Neuron (in vitro differentiated cells): ENCODE data around the gene CDH4.

Source experiments
- H2AFZ ChIP-seq: one replicate; pipeline ENCODE4 v1.6.1; 2013; ENCODE audit warnings: low read depth, mild to moderate bottlenecking, inconsistent platforms, low read length, moderate library complexity
- H3K27me3 ChIP-seq: one replicate; pipeline ENCODE4 v1.6.1; 2013; ENCODE audit warnings: low read length; ENCODE audit not compliant: insufficient read depth
- H3K36me3 ChIP-seq: one replicate; pipeline ENCODE4 v1.6.1; 2013; ENCODE audit warnings: low read length; ENCODE audit not compliant: insufficient read depth
- H3K4me1 ChIP-seq: one replicate; pipeline ENCODE4 v1.6.1; 2013; ENCODE audit warnings: low read length; ENCODE audit not compliant: insufficient read depth
- H3K4me3 ChIP-seq: 2 replicates; pipeline ENCODE4 v1.5.1; 2013; ENCODE audit warnings: mild to moderate bottlenecking, low read length, moderate library complexity
- H3K9me3 ChIP-seq: one replicate; pipeline ENCODE4 v1.6.1; 2013; ENCODE audit warnings: low read length

The CDH4 gene

DNA sequence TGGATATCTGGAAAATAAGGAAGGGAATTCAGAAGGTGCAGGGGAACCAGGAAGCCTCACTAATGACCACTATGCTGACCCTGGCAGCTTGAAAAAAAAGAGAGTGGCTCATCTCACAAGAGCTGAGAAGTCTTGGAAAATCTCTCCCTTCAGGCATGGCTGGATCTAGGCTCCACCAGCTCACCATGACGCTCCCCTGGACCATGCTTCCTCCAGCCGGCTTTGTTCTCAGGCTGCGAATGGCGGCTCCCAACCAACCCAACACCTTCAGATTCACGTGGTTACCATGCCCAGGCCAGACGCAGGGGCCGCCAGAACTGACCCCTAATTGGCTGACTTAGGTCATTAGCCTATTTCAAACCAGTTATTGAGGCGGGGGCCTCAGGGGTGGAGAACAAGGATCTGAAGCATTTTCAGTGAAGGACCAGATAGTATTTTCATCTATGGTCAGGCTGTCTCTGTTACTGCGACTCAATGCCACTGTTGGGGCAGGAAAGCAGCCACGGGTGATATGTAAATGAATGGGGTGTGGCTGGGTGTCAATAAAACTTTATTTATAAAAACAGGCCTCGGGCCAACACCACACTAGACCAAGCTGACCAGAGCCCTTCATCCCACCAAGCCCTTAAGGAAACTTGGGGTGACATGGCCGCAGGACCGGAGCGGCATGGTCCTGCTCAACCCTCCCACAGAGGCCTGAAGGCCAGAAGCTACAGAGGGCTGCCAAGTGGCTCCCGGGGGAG is 653.9 kb downstream of the CDH4 start:
- no peak overlapping the region for H2AFZ ChIP-seq
- H3K27me3 ChIP-seq: no peaks in the 10 kb centered on the region
- no peaks in the 10 kb centered on the region for H3K36me3 ChIP-seq
- H3K4me3 ChIP-seq: no peak overlapping the region
- H3K4me1 ChIP-seq: peaks cover 5% of the 10 kb centered on the region
- peaks cover 10% of the 10 kb centered on the region for H3K9me3 ChIP-seq

DNA sequence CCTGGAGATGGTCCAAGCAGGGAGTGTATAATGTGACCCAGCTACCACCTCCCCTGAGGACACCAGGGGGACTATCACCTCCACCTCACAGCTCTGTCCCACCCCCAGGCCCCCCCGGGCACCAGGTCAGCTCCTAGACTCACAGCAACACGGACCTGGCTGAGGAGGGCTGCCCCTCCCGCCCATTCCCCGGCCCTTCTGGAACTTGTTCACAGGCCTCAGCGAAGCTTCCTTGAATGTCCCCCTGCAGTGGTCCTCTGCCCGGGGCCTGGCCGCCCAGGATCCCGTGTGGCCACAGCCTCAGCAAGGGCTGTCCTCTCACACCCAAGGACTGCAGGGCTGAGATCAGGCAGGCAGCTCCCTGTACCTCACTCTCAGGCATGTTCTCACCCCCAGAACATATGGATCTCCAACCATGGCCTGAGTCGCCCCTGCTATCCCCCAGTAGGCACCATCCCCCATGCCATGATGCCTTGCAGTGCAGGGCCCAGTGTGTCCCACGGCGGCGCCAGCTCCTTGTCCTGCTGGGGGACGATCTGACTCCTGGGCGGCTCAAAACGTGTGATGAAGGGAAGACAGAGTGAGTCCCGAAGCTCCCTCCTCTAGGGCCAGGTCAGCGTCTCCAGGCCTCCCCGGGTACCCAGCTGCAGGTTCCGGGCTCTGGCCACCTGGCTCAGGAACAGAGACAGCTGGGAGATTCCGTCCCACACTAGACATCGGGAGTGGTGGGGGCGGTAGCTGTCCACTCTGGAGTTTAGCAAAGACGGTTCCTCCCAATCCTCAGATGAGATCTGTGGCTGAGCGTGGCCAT is 655.2 kb downstream of the CDH4 start:
- H2AFZ ChIP-seq: no peak overlapping the region
- no peaks in the 10 kb centered on the region for H3K36me3 ChIP-seq
- peaks cover 12% of the 10 kb centered on the region for H3K9me3 ChIP-seq
- no peaks in the 10 kb centered on the region for H3K27me3 ChIP-seq
- H3K4me3 ChIP-seq: no peak overlapping the region
- no peaks in the 10 kb centered on the region for H3K4me1 ChIP-seq

DNA sequence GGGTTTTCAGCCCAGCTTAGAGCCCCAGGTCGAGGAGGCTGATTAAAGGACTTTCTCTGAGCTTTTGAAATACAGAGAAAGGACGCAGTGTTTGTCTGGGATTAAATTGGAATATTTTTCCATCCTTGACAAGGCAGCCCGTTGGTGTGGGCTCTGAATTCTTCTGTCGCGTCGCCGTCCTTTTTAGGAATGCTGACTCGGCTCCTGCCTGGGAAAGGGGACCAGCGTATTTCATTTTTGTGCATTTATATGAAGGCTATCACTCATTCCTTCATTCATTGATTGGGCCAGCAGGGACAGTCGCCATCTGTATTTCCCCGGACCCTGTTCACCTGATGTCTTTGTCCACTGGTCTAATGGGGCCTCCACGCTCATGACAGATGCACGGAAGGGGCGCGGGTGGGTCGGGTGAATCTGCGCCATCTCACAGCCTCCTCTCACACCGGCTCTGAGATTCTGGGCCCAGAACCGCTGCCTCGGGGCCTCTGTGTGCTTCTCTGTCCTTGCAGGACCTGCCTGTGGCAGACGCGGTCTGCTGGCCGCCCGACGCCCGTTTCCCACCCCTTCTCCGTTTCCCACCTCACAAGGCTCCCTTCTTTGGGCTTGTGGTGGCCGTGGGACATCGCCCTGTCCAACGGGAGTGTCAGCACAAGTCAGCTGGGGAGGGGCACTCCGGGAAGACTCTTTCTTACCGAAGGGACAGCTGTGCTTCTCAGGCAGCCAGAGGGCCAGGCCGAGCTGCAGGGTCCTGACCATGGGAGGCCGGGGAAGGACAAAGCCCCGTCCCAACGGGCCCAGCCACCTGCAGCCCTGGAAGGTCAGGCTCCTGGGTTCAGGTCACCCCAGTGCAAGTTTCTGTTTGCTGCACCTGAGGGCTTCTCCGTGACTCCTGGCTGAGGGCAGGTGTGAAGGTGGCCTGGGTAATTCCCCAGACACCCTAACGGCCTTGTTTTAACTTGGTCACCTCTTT is 656.3 kb downstream of the CDH4 start:
- Histone ChIP-seq H3K27me3 (no peaks in the 10 kb centered on the region), H2AFZ (no peak overlapping the region), H3K4me1 (no peaks in the 10 kb centered on the region), H3K9me3 (peaks cover 12% of the 10 kb centered on the region), H3K36me3 (no peaks in the 10 kb centered on the region), H3K4me3 (no peak overlapping the region)

DNA sequence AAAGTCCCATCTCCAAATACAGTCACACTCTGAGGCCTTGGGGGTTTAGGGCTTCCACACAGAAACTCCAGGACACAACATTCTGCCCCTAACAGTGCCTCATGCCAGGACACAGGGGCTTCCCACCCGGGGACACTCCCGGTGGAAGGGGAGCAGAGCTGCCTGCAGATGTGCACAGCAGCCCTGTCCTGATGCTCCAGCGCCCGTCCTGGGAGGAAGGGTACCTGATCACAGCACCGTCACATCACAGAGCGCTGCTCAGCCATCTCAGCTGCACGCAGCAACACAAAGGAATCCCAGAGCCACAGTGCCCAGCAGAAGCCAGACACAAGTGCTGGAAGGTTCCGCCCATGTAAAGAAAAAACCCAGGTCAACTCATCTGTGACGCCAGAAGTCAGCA is 657.0 kb downstream of the CDH4 start:
- Histone ChIP-seq H2AFZ (no peak overlapping the region), H3K36me3 (no peaks in the 10 kb centered on the region), H3K4me3 (no peak overlapping the region), H3K9me3 (peaks cover 12% of the 10 kb centered on the region), H3K4me1 (no peaks in the 10 kb centered on the region), H3K27me3 (no peaks in the 10 kb centered on the region)

DNA sequence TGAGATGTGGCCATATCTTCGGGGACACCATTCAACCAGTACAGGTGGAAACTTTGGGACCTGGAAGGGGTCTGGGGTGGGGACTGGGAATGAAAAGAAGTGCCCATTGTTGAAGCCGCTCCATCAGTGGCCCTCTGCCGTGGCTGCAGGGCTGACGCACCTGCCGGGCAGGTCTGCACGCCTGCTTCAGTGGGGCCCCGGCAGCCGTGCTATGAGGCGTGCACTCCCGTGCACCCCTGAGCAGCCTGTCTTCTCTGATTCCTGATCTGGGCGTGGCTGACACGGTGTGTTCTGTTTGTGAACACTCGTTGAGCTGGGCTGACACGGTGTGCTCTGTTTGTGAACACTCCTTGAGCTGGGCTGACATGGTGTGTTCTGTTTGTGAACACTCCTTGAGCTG is 657.8 kb downstream of the CDH4 start:
- Histone ChIP-seq H3K27me3 (no peaks in the 10 kb centered on the region), H3K4me1 (no peaks in the 10 kb centered on the region), H2AFZ (no peak overlapping the region), H3K9me3 (peaks cover 12% of the 10 kb centered on the region), H3K36me3 (no peaks in the 10 kb centered on the region), H3K4me3 (no peak overlapping the region)

DNA sequence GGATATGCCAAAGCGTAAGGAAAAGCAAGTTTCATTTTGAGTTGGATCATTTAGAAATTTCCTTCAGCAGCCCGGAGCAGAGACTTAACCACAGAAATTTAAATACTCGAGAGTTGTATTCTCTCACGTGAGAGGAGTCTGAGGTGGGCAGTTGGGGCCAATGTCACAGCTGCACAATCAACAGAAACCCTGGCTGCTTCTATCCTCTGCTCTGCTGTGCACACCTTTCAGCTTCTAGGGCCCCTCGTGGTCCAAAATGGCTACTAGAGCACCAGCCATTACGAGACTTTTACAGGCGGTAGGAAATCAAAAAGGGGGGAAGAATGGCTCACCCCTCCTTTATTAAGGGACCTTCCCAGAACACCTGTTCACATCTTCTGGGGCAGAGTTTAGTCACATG is 659.8 kb downstream of the CDH4 start:
- H3K9me3 ChIP-seq: peaks cover 12% of the 10 kb centered on the region
- no peaks in the 10 kb centered on the region for H3K36me3 ChIP-seq
- H3K4me1 ChIP-seq: no peaks in the 10 kb centered on the region
- H2AFZ ChIP-seq: no peak overlapping the region
- H3K4me3 ChIP-seq: no peak overlapping the region
- H3K27me3 ChIP-seq: no peaks in the 10 kb centered on the region

DNA sequence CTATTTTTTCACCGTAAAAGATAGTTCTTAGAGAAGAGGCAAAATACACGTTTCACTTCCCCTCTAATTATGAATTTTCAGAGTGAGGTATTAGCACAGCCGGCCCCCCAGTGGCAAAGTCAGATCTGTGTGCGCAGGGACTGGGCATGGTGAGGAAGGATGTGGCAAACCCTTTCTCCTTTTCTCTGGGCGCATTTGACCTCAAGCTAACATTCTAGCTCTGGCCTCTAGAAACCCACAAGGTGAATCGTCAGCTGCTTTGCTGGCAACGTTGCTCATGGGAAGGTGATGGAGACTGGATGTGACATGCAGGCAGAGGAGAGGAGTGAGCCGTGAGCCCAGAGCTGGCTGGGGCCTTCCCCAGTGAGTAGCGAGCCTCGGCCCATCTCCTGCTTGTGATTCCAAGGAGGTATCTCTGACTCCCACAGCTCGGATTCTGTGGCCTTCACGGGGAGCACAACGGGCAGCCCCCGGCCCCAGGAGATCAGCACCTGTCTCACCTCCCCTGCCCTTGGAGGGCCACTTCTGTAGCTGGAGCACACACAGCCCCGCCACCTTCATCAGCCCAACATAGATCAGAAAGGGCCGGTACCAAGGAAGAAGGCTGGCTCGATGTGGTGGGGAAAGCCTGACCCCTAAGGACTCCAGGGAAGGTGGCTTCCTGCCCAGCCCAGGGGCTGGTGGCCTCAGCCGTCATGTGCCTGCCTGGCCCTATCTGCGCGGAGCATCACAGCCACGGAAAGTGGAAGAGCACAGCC is 660.8 kb downstream of the CDH4 start:
- Histone ChIP-seq H3K36me3 (no peaks in the 10 kb centered on the region), H3K9me3 (peaks cover 12% of the 10 kb centered on the region), H3K4me3 (no peak overlapping the region), H3K4me1 (no peaks in the 10 kb centered on the region), H2AFZ (no peak overlapping the region), H3K27me3 (no peaks in the 10 kb centered on the region)

DNA sequence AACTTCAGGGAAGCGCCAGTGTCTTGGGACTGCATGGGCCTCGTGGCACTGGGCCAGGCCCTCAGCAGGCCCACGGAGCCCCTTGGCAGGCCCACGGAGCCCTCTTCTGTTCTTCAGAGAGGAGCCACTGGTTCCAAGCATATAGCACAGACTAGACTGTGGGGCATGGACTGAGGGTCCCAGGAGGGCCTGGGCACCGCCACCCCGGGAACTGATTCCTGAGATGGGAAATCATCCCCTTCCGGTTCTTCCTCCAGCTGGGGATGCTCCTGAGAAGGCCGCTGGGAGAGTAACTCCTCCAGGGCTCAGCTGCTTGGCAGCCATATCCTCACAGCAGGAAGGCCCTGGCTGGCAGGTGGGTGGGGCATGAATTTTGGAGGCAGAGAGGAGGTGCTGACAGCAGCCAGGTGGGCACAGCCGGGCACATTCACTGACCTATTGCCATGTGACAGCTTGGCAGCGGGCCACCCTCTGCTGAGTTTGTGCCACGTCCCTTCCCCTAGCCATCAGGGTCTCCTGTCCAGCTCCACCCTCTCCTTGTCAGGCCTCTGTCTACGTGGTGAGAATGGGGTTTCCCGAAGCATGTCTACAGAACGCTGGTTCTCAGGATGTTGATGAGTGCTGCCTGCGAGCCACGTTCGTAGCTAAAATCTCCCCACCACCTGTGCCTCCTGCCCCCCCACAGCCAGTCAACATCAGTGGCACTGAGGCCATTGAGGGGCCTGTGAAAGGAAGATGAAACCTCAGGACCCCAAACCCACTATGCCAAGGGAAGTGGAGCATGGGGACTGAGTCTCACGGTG is 661.6 kb downstream of the CDH4 start:
- Histone ChIP-seq H2AFZ (no peak overlapping the region), H3K9me3 (peaks cover 12% of the 10 kb centered on the region), H3K4me3 (no peak overlapping the region), H3K36me3 (no peaks in the 10 kb centered on the region), H3K27me3 (no peaks in the 10 kb centered on the region), H3K4me1 (no peaks in the 10 kb centered on the region)

DNA sequence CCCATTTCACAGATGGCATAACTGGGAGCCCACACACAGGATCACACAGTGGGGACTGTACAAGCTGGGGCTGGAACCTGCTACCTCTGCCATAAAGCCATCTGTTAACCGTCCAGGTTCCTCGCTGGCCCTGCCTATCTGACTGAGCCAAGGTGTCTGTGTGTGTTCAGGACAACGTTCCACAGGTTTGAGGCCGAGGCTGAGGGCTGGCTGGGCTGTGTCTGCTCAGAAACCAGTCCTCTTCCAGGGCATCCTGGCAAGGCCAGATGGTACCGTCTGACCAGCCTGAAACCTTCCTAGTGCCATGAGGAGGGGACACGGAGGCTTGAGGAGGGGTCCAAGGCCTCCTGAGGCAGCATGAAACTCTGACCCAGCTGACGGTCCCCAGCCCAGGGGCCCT is 663.0 kb downstream of the CDH4 start:
- no peaks in the 10 kb centered on the region for H3K27me3 ChIP-seq
- peaks cover 16% of the 10 kb centered on the region for H3K9me3 ChIP-seq
- no peak overlapping the region for H2AFZ ChIP-seq
- no peak overlapping the region for H3K4me3 ChIP-seq
- H3K36me3 ChIP-seq: no peaks in the 10 kb centered on the region
- H3K4me1 ChIP-seq: no peaks in the 10 kb centered on the region

DNA sequence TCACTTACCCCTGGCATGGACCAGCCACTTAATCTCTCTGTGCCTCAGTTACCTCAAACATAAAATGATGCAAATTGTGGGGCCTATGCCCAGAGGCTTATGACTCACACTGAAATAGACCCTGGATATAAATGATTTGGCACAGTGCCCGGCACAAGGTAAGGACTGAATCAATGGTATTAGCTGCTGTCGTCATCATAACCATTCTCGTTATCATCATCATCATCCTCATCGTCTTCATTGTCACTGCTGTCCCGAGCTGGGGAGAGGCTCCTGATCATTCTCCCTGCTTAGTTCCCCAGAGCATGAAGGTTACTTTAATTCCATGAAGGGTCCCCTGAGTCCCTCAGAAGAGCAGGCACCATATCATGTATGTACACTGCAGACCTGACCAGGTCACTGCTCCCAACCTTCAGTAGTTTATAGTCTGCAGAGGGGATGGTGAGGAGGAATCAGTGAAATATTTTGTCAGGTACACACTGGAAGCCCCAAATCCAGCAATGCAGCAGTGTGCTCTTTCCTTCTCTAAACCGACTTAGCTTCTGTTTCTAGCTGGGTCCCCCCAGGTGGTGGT is 664.3 kb downstream of the CDH4 start:
- no peaks in the 10 kb centered on the region for H3K4me1 ChIP-seq
- no peak overlapping the region for H3K4me3 ChIP-seq
- H3K9me3 ChIP-seq: peaks cover 9% of the 10 kb centered on the region
- H3K27me3 ChIP-seq: no peaks in the 10 kb centered on the region
- H3K36me3 ChIP-seq: no peaks in the 10 kb centered on the region
- no peak overlapping the region for H2AFZ ChIP-seq

DNA sequence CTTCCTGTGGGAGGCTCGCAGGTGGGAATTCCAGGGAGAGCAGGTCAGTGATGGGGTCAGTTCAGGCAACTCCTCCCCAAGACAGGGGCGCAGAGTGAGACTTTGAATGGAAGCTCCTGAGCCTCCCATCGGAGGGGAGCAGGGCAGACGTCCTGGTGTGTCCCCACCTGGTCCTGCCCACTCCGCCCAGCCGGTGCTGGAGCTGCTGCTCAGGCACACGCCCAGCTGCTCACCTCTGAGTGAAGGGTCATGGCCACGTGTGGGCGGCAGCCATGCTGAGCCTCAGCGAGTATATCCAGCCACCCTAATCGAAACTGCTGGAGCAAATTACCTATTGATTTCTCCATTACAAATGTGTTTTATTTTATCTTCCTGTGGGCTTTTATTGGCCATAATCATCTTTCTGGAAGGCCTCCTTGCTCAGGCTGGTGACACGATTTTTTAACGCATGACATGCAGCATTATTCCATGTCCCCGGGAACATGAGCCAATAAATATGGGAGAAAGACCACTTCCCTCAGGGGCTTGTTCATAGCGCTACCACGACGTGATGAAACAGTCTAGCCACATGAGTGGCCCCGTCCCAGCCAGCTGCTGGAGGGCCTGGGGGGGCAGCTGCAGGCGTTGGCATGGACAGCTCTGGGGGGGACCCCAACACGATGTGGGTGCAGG is 665.5 kb downstream of the CDH4 start:
- no peaks in the 10 kb centered on the region for H3K27me3 ChIP-seq
- H3K36me3 ChIP-seq: no peaks in the 10 kb centered on the region
- H3K4me3 ChIP-seq: no peak overlapping the region
- H2AFZ ChIP-seq: no peak overlapping the region
- no peaks in the 10 kb centered on the region for H3K4me1 ChIP-seq
- H3K9me3 ChIP-seq: peaks cover 7% of the 10 kb centered on the region
